GM18526 (cell line): Measurements from ENCODE around the gene SRRD.
A peak's percentile ranks its signal among the peaks of the same experiment; 100 is the strongest.

Experiments
- POLR2A ChIP-seq: IDR thresholded peaks from 3 replicates; pipeline ENCODE4 v1.6.1; 2011; ENCODE audit not compliant: insufficient read length; ENCODE audit errors: extremely low read depth

The SRRD gene

GRCh38 chr22:26483439-26484359 lies at the start of gene SRRD, which contains the start of gene HPS4:
TSS of gene SRRD (plus strand) at chr22:26483877. CDS start at chr22:26483891, 14 bp downstream.
TSS of gene HPS4 (minus strand) at chr22:26483783. CDS start at chr22:26481762, 2,021 bp downstream.
- peak; percentile 88 for TF ChIP-seq POLR2A

- no peak for TF ChIP-seq POLR2A
Observed at GRCh38 chr22:26435327-26436093, 48.2 kb upstream of the SRRD start.

- TF ChIP-seq POLR2A: no peak
Observed at GRCh38 chr22:26436903-26437515, 46.7 kb upstream of the SRRD start.

- no peak for TF ChIP-seq POLR2A
Observed at GRCh38 chr22:26437694-26438392, 45.8 kb upstream of the SRRD start.

- no peak for TF ChIP-seq POLR2A
Observed at GRCh38 chr22:26439559-26439958, 44.1 kb upstream of the SRRD start.

- no peak for TF ChIP-seq POLR2A
Observed at GRCh38 chr22:26442086-26442756, 41.5 kb upstream of the SRRD start.

- TF ChIP-seq POLR2A: no peak
Observed at GRCh38 chr22:26443901-26444690, 39.6 kb upstream of the SRRD start.

GRCh38 chr22:26444777-26445176 lies 38.9 kb upstream of the SRRD start:
- TF ChIP-seq POLR2A: no peak

- TF ChIP-seq POLR2A: no peak
Observed at GRCh38 chr22:26445577-26446275, 38.0 kb upstream of the SRRD start.

GRCh38 chr22:26446808-26447515 lies 36.7 kb upstream of the SRRD start:
- TF ChIP-seq POLR2A: no peak

GRCh38 chr22:26447584-26448329 lies 35.9 kb upstream of the SRRD start:
- TF ChIP-seq POLR2A: no peak

GRCh38 chr22:26448334-26448733 lies 35.3 kb upstream of the SRRD start:
- TF ChIP-seq POLR2A: no peak

- TF ChIP-seq POLR2A: no peak
Observed at GRCh38 chr22:26448941-26449340, 34.7 kb upstream of the SRRD start.
